ENCODE data around the gene LINC00305.

GRCh38 chr18:64042728-64043358, 106.0 kb downstream of the LINC00305 start:
- TF ChIP-seq CTCF (optimal IDR thresholded peaks at IDR 0.05 in 1 of 3, IDR thresholded peaks at IDR 0.05 in 1 of 3, conservative IDR thresholded peaks at IDR 0.05 in 1 of 3; ENCODE audit: extremely low read depth in 1 of 3, insufficient read depth in 2 of 3, low read length in 3 of 3) (no peak), EZH2 (IDR thresholded peaks at IDR 0.05; ENCODE audit: low read length) (no peak)
